ENCODE data around the gene GNL2. TPM values are rescaled to one million over a fixed set of nuclear protein-coding genes. Genes with fewer than 3 reads are reported as not detected.

Gene GNL2
- total RNA-seq, 1 experiment from 2014 or later: 106 TPM

DNA sequence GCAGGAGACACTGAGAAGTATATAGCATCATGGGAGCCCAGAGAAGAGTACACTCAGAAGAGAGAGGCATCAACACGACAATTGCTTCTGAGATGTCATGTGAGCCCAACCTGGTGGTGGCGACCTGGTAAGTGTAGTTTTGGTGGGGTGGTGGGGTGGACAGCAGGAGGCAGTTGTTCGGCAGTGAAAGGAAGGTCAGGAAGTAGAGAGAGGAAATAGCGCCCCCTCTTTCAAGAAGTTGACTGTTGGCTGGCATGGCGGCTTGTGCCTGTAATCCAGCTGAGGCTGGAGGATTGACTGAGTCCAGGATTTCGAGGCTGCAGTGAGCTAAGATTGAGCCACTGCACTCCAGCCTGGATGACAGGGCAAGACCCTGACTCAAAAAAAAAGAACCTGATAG is 26.4 kb upstream of the GNL2 start:
- Histone ChIP-seq H3K9ac (ENCODE audit: extremely low read depth, insufficient read length, low read length) (no peak overlapping the region), H2BK12ac (ENCODE audit: insufficient read length, low read depth, low read length) (no peak overlapping the region), H3K18ac (ENCODE audit: insufficient read length, low read depth, low read length) (no peak overlapping the region), H3K14ac (ENCODE audit: insufficient read depth, low read length) (no peak overlapping the region; the same call in 1 of the 2 replicates), H2AFZ (ENCODE audit: low read length) (no peak overlapping the region), H4K5ac (ENCODE audit: insufficient read length, low read depth, low read length) (no peak overlapping the region), H3K79me2 (ENCODE audit: insufficient read depth, low read length) (no peaks in the 10 kb centered on the region), H3K27ac (ENCODE audit: insufficient read length, low read depth, low read length) (no peak overlapping the region), H3K56ac (ENCODE audit: insufficient read length, low read depth, low read length) (no peak overlapping the region), H2BK120ac (ENCODE audit: low read depth, low read length, poor library complexity, severe bottlenecking) (no peak overlapping the region), H3K23me2 (ENCODE audit: insufficient read length, low read depth, low read length, poor library complexity, severe bottlenecking) (no peaks in the 10 kb centered on the region), H2BK20ac (ENCODE audit: low read depth, low read length, poor library complexity, severe bottlenecking) (no peak overlapping the region), H3K27me3 (ENCODE audit: insufficient read depth, low read length) (peaks cover 4% of the 10 kb centered on the region; the same call in 1 of the 2 replicates), H3K23ac (ENCODE audit: insufficient read length, low read depth, low read length) (no peak overlapping the region), H3K4ac (ENCODE audit: low read depth, low read length) (no peak overlapping the region), H3K9me3 (ENCODE audit: control insufficient read depth, low read depth, low read length) (no peaks in the 10 kb centered on the region), H3K4me1 (ENCODE audit: insufficient read depth, low read length) (no peaks in the 10 kb centered on the region), H4K8ac (replicated peaks; ENCODE audit: insufficient read length, low read depth, low read length) (no peak overlapping the region), H4K20me1 (ENCODE audit: control insufficient read depth, insufficient read depth, insufficient read length) (no peaks in the 10 kb centered on the region), H2AK5ac (ENCODE audit: insufficient read length, low read length) (no peak overlapping the region), H3K4me2 (ENCODE audit: insufficient read depth, insufficient read length, low read length) (no peak overlapping the region), H2BK5ac (ENCODE audit: insufficient read length, low read length) (no peak overlapping the region), H3T11ph (ENCODE audit: low read length) (no peak overlapping the region), H4K91ac (ENCODE audit: insufficient read length, low read depth, low read length) (no peak overlapping the region), H2BK15ac (ENCODE audit: low read depth, low read length) (no peak overlapping the region), H3K79me1 (ENCODE audit: insufficient read depth, low read depth, low read length, poor library complexity, severe bottlenecking) (no peaks in the 10 kb centered on the region)
- no peaks in the 10 kb centered on the region for H3K9me3 Mint-ChIP-seq
- H3K36me3 Mint-ChIP-seq (ENCODE audit: insufficient read depth in 1 of 3, low read depth in 3 of 3): no peaks in the 10 kb centered on the region
- no peak overlapping the region for H3K27ac Mint-ChIP-seq
- WGBS (ENCODE audit: extremely low coverage, insufficient read length, low lambda C conversion rate): no CpG with 5 or more reads among the region's 6 CpGs
- no peak overlapping the region for H3K4me3 Mint-ChIP-seq
- H3K4me1 Mint-ChIP-seq: peaks cover 0 to 8% of the 10 kb centered on the region in 2 experiments; a peak in 1 of 4 replicates
- peak; percentile 77 for DNase-seq
- peaks cover 59% of the 10 kb centered on the region for H3K27me3 Mint-ChIP-seq (ENCODE audit: low read depth)
- TF ChIP-seq, protein P1, sequence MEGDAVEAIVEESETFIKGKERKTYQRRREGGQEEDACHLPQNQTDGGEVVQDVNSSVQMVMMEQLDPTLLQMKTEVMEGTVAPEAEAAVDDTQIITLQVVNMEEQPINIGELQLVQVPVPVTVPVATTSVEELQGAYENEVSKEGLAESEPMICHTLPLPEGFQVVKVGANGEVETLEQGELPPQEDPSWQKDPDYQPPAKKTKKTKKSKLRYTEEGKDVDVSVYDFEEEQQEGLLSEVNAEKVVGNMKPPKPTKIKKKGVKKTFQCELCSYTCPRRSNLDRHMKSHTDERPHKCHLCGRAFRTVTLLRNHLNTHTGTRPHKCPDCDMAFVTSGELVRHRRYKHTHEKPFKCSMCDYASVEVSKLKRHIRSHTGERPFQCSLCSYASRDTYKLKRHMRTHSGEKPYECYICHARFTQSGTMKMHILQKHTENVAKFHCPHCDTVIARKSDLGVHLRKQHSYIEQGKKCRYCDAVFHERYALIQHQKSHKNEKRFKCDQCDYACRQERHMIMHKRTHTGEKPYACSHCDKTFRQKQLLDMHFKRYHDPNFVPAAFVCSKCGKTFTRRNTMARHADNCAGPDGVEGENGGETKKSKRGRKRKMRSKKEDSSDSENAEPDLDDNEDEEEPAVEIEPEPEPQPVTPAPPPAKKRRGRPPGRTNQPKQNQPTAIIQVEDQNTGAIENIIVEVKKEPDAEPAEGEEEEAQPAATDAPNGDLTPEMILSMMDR (conservative IDR thresholded peaks at IDR 0.05): peak; percentile 54

All from H9 (cell line).